D341Med (cell line): Measurements from ENCODE around the gene ODF2.
"Not testable (repeated sequence)": the region's sequence is repeated elsewhere in the genome, so short reads cannot be mapped to it uniquely, and the experiment has no call there.

Experiments used
- DNase-seq: peaks from one replicate; pipeline ENCODE4 v3.0.0; 2012; ENCODE audit warnings: low spot score

ODF2 gene

DNA sequence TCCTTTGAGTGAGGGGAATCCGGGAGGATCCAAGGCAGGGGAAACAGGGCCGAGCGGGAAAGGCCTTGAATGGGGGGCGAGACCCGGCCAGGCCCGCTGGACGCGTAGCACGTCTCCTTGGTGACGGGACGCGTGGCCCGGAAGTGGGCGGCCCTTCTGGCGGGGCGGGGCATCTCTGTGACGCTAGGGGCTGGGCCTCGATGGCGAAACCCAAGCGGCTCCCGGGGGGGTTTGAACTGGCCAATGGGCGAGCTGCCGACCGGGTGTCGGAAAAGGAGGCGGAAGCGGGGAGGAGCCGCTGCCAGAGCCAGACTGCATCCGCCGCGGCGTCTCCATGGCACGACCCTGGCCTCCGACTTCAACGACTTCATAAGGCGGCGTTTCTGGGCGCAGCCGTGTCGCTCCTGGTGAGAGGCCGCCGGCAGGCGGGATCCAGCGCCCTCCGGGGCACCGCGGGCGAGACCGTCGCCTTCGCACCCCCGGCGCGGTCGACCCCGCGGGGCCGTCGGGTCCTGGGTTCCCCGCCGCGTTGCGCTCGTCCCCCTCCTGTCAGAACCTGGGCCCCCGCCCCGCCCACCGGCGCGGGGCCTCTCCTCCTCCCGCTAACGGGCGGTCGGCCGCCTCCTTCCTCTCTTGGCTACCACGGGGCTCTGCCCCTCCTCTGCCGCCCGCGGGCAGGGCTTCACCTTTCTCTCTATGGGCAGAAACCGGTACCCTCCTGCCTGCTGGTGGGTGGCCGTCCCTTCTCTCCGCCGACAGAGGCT, at the start of gene ODF2:
Gene ODF2 (plus strand): TSS at position 158 of the 764 bp plus-strand sequence. CDS start 86 bp downstream, at position 244.
- peak; percentile 99 for DNase-seq

DNA sequence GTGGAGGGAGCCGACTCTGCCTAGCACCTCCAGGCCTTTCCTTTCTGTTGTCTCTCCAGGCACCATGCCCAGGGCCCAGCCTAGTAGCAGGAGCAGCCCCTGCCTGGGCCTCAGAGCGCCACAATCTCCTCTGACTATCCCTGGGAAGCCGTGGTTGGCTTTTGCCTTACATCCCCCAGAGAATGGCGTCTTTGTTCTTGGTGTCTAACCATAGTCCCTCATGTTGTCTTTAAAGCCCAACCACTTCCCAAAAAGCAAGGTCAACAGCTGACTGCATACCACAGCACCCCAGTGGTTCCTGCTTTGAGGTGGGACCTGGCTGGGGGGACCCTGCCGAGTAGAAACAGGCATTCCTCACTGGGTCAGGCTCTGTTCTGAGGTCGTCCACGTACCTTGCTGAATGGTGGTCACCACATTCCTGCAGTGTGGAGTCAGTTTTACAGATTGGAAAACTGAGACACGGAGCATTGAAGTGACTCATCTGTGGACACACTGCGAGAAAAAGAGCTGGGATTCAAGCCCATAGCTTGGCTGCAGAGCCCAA, 48.9 kb upstream of the ODF2 start:
- no peak for DNase-seq

GRCh38 chr9:128408963-128409431, 46.8 kb upstream of the ODF2 start:
- DNase-seq = no peak

DNA sequence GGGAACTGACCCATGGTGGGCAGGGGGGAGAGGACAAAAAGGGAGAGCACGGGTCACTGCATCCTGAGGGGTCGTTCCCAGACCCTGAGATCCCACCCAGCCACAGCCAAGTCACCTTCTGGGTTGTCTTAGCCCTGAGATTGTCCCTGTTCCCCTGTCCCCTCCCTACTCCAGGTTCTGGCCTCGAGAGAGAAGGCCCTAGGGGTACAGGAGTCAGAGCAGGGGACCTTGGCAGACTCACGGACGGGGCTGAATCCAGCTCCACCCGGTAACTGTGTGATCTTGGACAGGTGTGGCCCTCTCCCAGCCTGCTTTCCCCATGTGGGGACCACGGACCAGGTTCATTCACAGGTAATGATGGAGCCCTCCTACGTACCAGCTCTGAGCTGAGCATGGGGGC, 46.4 kb upstream of the ODF2 start:
- DNase-seq = no peak

GRCh38 chr9:128409978-128410377, 45.8 kb upstream of the ODF2 start:
- no peak for DNase-seq

DNA sequence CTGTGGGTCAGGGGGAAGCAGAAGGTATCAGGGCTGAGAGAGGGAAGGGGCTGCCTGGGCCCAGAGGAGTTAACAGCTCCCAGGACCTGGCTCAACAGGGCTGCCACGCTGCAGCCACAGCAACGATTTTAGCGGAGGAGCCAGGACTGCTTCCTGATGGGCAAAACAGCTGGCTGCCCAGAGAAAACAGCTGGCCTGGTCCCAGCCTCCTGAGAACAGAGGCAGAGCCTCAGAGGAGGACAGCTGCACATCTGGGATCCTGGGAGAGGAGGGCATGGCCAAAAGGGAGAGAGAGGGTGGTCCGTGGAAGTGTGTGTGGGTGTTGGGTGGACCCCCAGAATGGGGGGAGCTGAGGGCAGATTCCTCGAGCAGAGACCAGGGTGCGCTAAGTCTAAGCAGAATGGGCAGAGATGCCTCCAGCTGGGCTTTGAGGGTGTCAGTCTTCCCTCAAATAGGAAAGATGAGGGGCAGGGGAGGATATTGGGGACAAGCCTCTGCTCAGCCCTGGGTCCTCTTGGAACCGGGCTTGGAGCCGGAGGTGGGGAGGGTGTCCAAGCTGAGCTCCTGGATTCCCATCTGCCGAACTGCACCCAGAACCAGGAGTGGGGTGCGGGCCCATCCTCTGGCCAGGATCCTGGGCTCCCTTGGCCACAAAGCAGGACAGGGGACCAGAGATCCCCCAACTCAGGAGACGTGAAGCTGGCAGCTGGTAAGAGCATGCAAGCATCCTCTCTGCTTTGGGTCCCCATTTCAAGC, 44.3 kb upstream of the ODF2 start:
- DNase-seq = no peak

- DNase-seq = peak; percentile 87
Measured at GRCh38 chr9:128412120-128412790, 43.6 kb upstream of the ODF2 start.

DNA sequence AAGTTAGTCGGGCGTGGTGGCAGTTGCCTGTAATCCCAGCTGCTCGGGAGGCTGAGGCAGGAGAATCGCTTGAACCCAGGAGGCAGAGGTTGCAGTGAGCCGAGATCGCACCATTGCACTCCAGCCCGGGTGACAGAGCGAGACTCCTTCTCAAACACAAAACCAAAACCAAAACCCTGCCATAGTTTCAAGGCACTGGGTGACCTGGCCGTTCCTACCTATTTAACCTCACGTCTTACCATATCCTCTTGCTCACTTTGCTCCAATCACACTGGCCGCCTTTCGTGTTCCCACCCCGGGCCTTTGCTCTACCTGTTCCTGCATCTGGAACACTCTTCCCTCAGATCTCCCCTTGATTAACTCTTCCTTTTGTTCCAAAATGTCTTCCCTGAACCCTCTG, 42.1 kb upstream of the ODF2 start:
- DNase-seq = not testable (repeated sequence)

DNA sequence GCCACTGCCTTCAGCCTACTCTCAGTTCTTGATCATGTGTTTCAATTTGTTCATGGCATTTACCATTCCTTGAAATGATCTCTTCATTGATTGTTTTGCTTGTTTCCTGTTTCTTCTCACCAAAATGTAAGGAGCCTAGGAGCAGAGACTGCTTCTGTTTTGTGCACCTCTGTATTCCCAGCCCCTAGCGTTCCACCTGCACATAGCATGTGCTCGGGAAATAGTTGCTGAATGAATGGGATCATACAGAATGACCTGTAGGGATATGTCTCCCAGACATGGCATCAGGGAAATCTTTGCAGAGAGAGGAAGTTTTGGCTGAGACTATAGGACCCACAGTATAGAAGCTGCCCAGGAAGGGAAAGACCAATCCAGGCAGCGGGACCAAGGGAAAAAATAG, 41.3 kb upstream of the ODF2 start:
- no peak for DNase-seq

GRCh38 chr9:128415281-128415680, 40.5 kb upstream of the ODF2 start:
- no peak for DNase-seq

DNA sequence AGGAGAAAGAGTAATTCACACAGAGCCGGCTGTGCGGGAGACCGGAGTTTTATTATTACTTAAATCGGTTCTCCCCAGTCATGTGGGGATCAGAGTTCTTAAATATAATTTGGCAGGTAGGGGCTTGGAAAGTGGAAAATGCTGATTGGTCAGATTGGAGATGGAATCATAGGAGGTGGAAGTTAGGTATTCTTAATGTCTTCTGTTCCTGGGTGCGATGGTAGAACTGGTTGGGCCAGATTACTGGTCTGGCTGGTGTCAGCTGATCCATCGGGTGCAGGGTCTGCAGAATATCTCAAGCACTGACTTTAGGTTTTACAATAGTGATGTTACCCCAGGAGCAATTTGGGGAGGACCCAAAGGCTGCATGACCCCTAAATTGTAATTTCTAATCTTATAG, 39.8 kb upstream of the ODF2 start:
- DNase-seq = no peak

GRCh38 chr9:128416432-128417019, 39.3 kb upstream of the ODF2 start:
- DNase-seq = no peak

GRCh38 chr9:128419061-128419925, 36.5 kb upstream of the ODF2 start:
- no peak for DNase-seq

DNA sequence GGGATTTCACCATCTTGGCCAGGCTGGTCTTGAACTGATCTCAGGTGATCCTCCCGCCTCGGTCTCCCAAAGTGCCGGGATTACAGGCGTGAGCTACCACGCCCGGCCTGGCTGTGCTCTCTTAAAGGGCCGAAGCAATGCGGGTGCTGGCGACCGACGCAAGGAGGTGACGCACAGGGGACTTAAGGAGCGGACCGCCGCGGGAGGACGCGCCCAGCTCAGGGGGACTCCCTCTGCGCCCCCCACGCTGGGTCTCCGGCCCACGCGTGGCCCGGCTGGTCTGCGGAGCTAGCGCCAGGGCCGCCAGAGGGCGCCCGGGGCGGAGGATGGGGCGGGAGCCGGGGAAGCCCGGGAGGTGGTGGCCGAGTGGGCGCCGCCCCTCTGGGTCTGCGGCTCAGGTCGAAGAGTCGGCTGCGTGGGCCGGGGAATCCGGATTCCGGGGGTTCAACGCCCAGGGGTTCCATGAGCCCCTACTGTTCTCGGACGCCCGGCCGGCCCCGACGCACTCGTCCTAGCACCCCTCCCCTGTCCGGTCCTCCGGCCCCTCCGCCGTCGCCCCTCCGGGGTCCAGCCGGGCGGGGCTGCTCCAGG, 35.7 kb upstream of the ODF2 start:
- peak; percentile 94 for DNase-seq

DNA sequence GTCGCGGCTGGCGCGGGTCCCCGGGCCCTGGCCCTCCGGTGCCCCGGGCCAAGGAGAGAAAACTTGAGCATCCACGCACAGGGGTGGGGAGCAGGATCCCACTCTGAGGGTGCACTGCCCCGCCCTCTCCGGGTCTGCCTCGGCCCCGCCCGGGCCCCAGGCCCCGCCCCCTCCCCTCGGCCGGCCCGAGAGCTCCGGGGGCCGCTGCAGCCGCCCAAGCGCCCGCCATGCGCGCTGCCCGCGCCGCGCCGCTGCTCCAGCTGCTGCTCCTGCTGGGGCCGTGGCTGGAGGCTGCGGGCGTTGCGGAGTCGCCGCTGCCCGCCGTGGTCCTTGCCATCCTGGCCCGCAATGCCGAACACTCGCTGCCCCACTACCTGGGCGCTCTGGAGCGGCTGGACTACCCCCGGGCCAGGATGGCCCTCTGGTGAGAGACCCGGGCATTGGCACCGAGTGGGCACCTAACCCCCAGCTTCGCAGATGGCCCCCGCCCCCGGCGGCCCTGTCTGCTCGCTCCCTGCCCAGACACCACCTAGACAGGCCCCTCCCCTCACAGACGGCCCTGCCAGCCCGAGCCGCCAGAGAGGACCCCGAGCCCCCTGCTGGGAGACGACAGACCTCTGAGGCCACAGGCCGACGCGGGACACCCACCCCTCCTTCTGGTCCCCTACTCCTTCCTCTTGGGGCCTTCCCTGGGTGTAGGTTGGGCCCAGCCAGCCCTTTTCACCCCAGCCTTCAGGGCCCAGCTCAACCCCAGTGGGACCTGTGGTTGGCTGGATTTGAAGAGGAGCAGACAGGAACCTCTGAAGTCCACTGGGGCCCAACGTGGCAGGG, 34.9 kb upstream of the ODF2 start, which contains the start of gene CERCAM:
Gene CERCAM (plus strand): TSS at position 207 of the 831 bp plus-strand sequence. CDS start 21 bp downstream, at position 228.
- peak; percentile 93 for DNase-seq

DNA sequence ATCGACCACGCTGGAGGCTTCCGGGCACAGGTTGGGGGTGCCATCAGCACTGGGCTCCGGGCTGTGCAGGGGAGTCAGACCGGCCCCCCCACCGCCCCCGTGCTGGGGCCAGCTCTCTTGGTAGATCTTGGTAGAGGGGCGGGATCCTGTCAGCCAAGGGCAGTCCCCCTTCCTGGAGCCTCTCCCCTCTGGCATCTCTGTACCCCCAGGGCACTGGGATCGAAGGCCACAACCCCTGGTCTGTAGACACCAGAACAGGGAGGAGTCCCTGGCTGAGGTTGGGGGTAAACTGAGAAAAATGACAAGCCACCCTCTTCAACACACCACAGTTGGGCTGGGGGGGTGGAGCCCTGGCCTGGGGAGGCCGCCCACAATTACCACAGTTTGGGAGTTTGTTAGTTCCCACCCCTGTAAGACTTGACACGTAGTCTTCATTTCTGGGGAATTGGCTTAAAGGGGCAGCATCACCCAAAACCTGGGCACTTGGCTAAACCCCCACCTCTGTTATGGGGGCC, 34.3 kb upstream of the ODF2 start:
- no peak for DNase-seq

DNA sequence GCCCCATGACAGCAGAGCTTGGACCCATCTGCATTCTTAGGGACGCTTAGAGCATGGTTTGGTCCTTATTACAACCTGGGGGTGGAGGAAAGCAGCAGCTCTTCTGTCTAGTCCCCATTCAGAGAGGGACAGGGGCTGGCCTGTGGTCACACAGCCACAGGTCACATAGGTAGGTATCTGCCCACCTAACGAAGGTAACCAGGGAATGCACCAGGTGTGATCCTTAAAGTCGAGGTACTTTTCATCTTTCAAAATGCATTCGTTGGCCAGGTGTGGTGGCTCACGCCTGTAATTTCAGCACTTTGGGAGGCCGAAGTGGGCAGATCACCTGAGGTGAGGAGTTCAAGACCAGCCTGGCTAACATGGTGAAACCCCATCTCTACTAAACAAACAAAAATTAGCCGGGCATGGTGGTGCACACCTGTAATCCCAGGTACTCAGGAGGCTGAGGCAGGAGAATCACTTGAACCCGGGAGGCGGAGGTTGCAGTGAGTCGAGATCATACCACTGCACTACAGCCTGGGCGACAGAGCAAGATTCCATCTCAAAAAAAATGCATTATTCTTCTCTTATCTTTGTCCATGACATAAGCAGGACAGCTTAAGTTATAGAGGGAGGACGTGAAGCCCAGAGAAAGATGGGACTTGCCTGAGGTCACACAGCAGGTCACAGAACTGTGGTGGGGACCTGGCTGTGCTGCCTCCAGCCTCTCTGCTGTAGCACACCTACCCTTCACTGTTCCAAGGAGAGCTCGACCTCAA, 33.6 kb upstream of the ODF2 start:
- DNase-seq = not testable (repeated sequence)

DNA sequence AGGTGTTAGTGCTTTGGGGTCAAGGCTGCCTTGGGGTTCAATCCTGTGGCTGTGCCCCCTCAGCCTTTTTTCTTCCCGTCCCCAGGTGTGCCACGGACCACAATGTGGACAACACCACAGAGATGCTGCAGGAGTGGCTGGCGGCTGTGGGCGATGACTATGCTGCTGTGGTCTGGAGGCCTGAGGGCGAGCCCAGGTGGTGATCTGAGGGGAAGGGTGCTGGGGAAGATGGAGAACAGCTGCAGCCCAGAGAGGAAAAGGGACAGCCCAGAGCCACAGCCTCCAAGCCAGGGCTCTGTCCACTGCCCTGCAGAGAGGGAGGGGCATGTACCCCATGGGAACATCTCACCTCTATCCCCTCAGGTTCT, 33.0 kb upstream of the ODF2 start:
- DNase-seq = no peak

DNA sequence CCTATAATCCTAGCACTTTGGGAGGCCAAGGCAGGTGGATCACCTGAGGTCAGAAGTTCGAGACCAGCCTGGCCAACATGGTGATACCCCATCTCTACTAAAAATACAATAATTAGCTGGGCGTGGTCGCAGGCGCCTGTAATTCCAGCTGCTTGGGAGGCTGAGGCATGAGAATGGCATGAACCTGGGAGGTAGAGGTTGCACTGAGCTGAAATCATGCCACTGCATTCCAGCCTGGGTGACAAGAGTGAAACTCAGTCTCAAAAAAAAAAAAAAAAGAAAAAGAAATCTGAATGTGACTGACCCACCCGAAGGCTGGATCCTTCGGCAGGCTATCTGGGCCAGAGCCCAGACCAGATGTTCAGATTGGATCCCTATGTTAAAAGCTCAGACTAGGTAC, 32.5 kb upstream of the ODF2 start:
- DNase-seq = not testable (repeated sequence)
